H1 (cell line): ENCODE results near the gene ATG5. TPM values are rescaled to one million over a fixed set of nuclear protein-coding genes. Genes with fewer than 3 reads are reported as not detected.

ENCODE experiments used
- CTCF ChIA-PET: fragments of 300-600 bp; sonication (Branson Sonifier 250); formaldehyde crosslinking; loops from one replicate; lab custom pipeline; 2021; ENCODE audit not compliant: partially characterized antibody; lab: Charles Lee
- POLR2A ChIA-PET: fragments of 300-600 bp; sonication (Branson Sonifier 250); formaldehyde crosslinking; loops from one replicate; lab custom pipeline; 2021; ENCODE audit warnings: inconsistent platforms; ENCODE audit not compliant: partially characterized antibody; lab: Charles Lee
- DNase-seq, 2 experiments: peaks; one replicate each; pipeline versions ENCODE4 v3.0.0 to v3.0.0-alpha.2; 2010 to 2022; ENCODE audit warnings: low spot score in 2 of 2, low read depth in 1 of 2, mixed read lengths in 1 of 2
- FAIRE-seq: peaks from 2 replicates; lab custom pipeline; 2011; peaks lifted over from hg19 to GRCh38; lab: Jason Lieb, UNC
- H2AFZ ChIP-seq: 2 replicates; pipeline ENCODE4 v1.8.1; 2012; ENCODE audit warnings: low read length, inconsistent platforms
- H2AK5ac ChIP-seq: 2 replicates; pipeline ENCODE4 v1.6.1; 2013; ENCODE audit warnings: low read depth, low read length
- H2BK120ac ChIP-seq: replicated peaks from 2 replicates; pipeline ENCODE3; 2013; ENCODE audit warnings: low read depth, low read length, inconsistent platforms
- H2BK12ac ChIP-seq: 2 replicates; pipeline ENCODE4 v1.6.1; 2013; ENCODE audit warnings: low read depth, low read length
- H2BK15ac ChIP-seq: 2 replicates; pipeline ENCODE4 v1.6.1; 2013; ENCODE audit warnings: low read length
- H2BK20ac ChIP-seq: 2 replicates; pipeline ENCODE4 v1.6.1; 2013; ENCODE audit warnings: low read length
- H2BK5ac ChIP-seq: 2 replicates; pipeline ENCODE4 v1.6.1; 2013; ENCODE audit warnings: low read depth, low read length
- H3K14ac ChIP-seq: 2 replicates; pipeline ENCODE4 v1.6.1; 2013; ENCODE audit warnings: inconsistent platforms; ENCODE audit not compliant: insufficient read length
- H3K18ac ChIP-seq: 2 replicates; pipeline ENCODE4 v1.6.1; 2013; ENCODE audit warnings: low read length; ENCODE audit errors: extremely low read depth
- H3K23ac ChIP-seq: 2 replicates; pipeline ENCODE4 v1.6.1; 2013; ENCODE audit warnings: inconsistent platforms; ENCODE audit not compliant: insufficient read length
- H3K23me2 ChIP-seq: 2 replicates; pipeline ENCODE4 v1.6.1; 2013; ENCODE audit warnings: low read depth, low read length
- H3K27ac ChIP-seq: 2 replicates; pipeline ENCODE4 v1.6.1; 2011; ENCODE audit warnings: low read depth, low read length, inconsistent platforms
- H3K27me3 ChIP-seq, 4 experiments: replicated peaks in 1 of 4; 1 replicate in 1 of 4; 2 replicates in 3 of 4; pipeline versions ENCODE4 v1.6.1 to v1.8.1; 2011 to 2013; ENCODE audit warnings: low read length in 3 of 4, mild to moderate bottlenecking in 3 of 4, inconsistent platforms in 2 of 4, mixed read lengths in 2 of 4, moderate library complexity in 1 of 4; ENCODE audit not compliant: control insufficient read depth in 3 of 4, insufficient read depth in 3 of 4; ENCODE audit errors: extremely low read depth in 1 of 4
- H3K36me3 ChIP-seq, 4 experiments: 2 replicates each; pipeline versions ENCODE4 v1.6.1 to v1.8.1; 2011 to 2013; ENCODE audit warnings: mild to moderate bottlenecking in 4 of 4, low read length in 3 of 4, moderate library complexity in 2 of 4, control low read depth in 1 of 4, inconsistent platforms in 1 of 4; ENCODE audit not compliant: insufficient read depth in 4 of 4, control insufficient read depth in 2 of 4
- H3K4ac ChIP-seq: replicated peaks from 2 replicates; pipeline ENCODE3; 2013; ENCODE audit warnings: low read length, low read depth, mixed read lengths, inconsistent platforms; ENCODE audit not compliant: insufficient read length
- H3K4me1 ChIP-seq, 4 experiments: replicated peaks in 1 of 4; 1 replicate in 1 of 4; 2 replicates in 3 of 4; pipeline versions ENCODE4 v1.6.1 to v1.8.1; 2011 to 2013; ENCODE audit warnings: low read length in 3 of 4, inconsistent platforms in 2 of 4, mixed read lengths in 1 of 4; ENCODE audit not compliant: insufficient read depth in 4 of 4, control insufficient read depth in 3 of 4
- H3K4me2 ChIP-seq, 2 experiments: 2 replicates each; pipeline versions ENCODE4 v1.6.1 to v1.8.1; 2011 to 2013; ENCODE audit warnings: low read depth in 2 of 2, low read length in 2 of 2, control low read depth in 1 of 2, inconsistent platforms in 1 of 2, mild to moderate bottlenecking in 1 of 2; ENCODE audit not compliant: insufficient read depth in 1 of 2
- H3K4me3 ChIP-seq, 4 experiments: fragments of 200-600, 300-600 bp in 1 of 4; sonication (generic), shearing (Covaris generic), sonication (Bioruptor Twin) in 1 of 4; 2 replicates each; pipeline versions ENCODE4 v1.5.1 to v1.8.1; 2011 to 2016; ENCODE audit warnings: low read length in 4 of 4, low read depth in 3 of 4, control low read depth in 2 of 4, inconsistent platforms in 2 of 4, mild to moderate bottlenecking in 2 of 4, mixed read lengths in 1 of 4, moderate library complexity in 1 of 4; ENCODE audit not compliant: insufficient read depth in 2 of 4; ENCODE audit errors: extremely low read depth in 1 of 4
- H3K56ac ChIP-seq: replicated peaks from 2 replicates; pipeline ENCODE3; 2013; ENCODE audit warnings: low read depth, mild to moderate bottlenecking, mixed read lengths, low read length, inconsistent platforms; ENCODE audit not compliant: insufficient read length
- H3K79me1 ChIP-seq: 2 replicates; pipeline ENCODE4 v1.6.1; 2013; ENCODE audit warnings: low read depth, low read length, control low read depth
- H3K79me2 ChIP-seq, 2 experiments: 2 replicates each; pipeline versions ENCODE4 v1.6.1 to v1.8.1; 2012 to 2013; ENCODE audit warnings: low read length in 2 of 2, mild to moderate bottlenecking in 2 of 2, inconsistent platforms in 1 of 2; ENCODE audit not compliant: insufficient read depth in 2 of 2, control insufficient read depth in 1 of 2
- H3K9ac ChIP-seq, 4 experiments: replicated peaks in 1 of 4; 1 replicate in 1 of 4; 2 replicates in 3 of 4; pipeline versions ENCODE4 v1.6.1 to v1.8.1; 2011 to 2013; ENCODE audit warnings: low read depth in 3 of 4, low read length in 3 of 4, control low read depth in 2 of 4, mild to moderate bottlenecking in 2 of 4, moderate library complexity in 2 of 4, inconsistent platforms in 1 of 4; ENCODE audit errors: extremely low read depth in 1 of 4
- H3K9me3 ChIP-seq, 2 experiments: 2 replicates each; pipeline versions ENCODE4 v1.6.1 to v1.8.1; 2012 to 2013; ENCODE audit warnings: mild to moderate bottlenecking in 2 of 2, moderate library complexity in 2 of 2, control low read depth in 1 of 2, inconsistent platforms in 1 of 2, low read depth in 1 of 2, low read length in 1 of 2, mixed read lengths in 1 of 2; ENCODE audit not compliant: insufficient read depth in 2 of 2
- H4K20me1 ChIP-seq, 2 experiments: replicated peaks in 1 of 2; 2 replicates each; pipeline versions ENCODE3 to v1.8.1; 2011 to 2013; ENCODE audit warnings: inconsistent platforms in 2 of 2, low read length in 2 of 2, mild to moderate bottlenecking in 1 of 2; ENCODE audit not compliant: insufficient read depth in 2 of 2, control insufficient read depth in 1 of 2
- H4K5ac ChIP-seq: 2 replicates; pipeline ENCODE4 v1.6.1; 2013; ENCODE audit warnings: low read length, low read depth, mixed read lengths, inconsistent platforms; ENCODE audit not compliant: insufficient read length
- H4K8ac ChIP-seq: 2 replicates; pipeline ENCODE4 v1.8.0; 2013; ENCODE audit warnings: mild to moderate bottlenecking, moderate library complexity, low read length, inconsistent platforms; ENCODE audit not compliant: insufficient read depth; ENCODE audit errors: extremely low read depth
- H4K91ac ChIP-seq: replicated peaks from 2 replicates; pipeline ENCODE3; 2013; ENCODE audit warnings: low read length, mixed read lengths, inconsistent platforms; ENCODE audit not compliant: insufficient read length
- BRCA1 ChIP-seq: IDR thresholded peaks from 2 replicates; pipeline ENCODE4 v1.6.1; 2012; ENCODE audit warnings: low read depth, low read length, improper control_type of control experiment
- CBX8 ChIP-seq: fragments of 300-800, 300-1000 bp; sonication (generic); IDR thresholded peaks from 2 replicates; pipeline ENCODE4 v1.7.1; 2016; ENCODE audit warnings: low read depth, low read length, borderline replicate concordance
- CTCF ChIP-seq, 3 experiments: IDR thresholded peaks; 1 replicate in 2 of 3; 2 replicates in 1 of 3; pipeline versions ENCODE4 v1.5.1 to v1.6.1; 2011; ENCODE audit warnings: low read length in 3 of 3, mild to moderate bottlenecking in 3 of 3, inconsistent platforms in 2 of 3, low read depth in 1 of 3, moderate library complexity in 1 of 3; ENCODE audit not compliant: insufficient read depth in 1 of 3; ENCODE audit errors: control extremely low read depth in 1 of 3
- EGR1 ChIP-seq: IDR thresholded peaks from 2 replicates; pipeline ENCODE4 v1.6.1; 2011; ENCODE audit warnings: low read depth, low read length, borderline replicate concordance
- EZH2 ChIP-seq: fragments of 200-600 bp; sonication (generic); IDR thresholded peaks from 2 replicates; pipeline ENCODE4 v1.7.1; 2012; ENCODE audit warnings: low read depth, mild to moderate bottlenecking, moderate library complexity, low read length, inconsistent platforms; ENCODE audit not compliant: severe bottlenecking
- GTF2F1 ChIP-seq: IDR thresholded peaks from 2 replicates; pipeline ENCODE4 v1.6.1; 2012; ENCODE audit warnings: low read depth, low read length, improper control_type of control experiment, borderline replicate concordance
- JUND ChIP-seq: IDR thresholded peaks from 2 replicates; pipeline ENCODE4 v1.6.1; 2011; ENCODE audit warnings: mild to moderate bottlenecking, improper control_type of control experiment, low read length
- MAFK ChIP-seq: IDR thresholded peaks from 2 replicates; pipeline ENCODE4 v1.6.1; 2012; ENCODE audit warnings: low read depth, mild to moderate bottlenecking, improper control_type of control experiment, low read length
- POLR2A ChIP-seq, 2 experiments: IDR thresholded peaks; 1 replicate in 1 of 2; 2 replicates in 1 of 2; pipeline ENCODE4 v1.6.1; 2011; ENCODE audit warnings: low read depth in 2 of 2, low read length in 2 of 2, mild to moderate bottlenecking in 2 of 2; ENCODE audit errors: control extremely low read depth in 1 of 2
- WGBS, 2 experiments: shearing (Covaris generic) in 1 of 2; methylation state at CpG; one replicate each; pipeline versions ENCODE4 v1.1.6 to v1.1.7; 2013 to 2015; ENCODE audit warnings: low lambda C conversion rate in 2 of 2, mixed read lengths in 2 of 2, inconsistent platforms in 1 of 2, low coverage in 1 of 2, missing lambda C conversion rate in 1 of 2; ENCODE audit not compliant: insufficient replicate concordance in 2 of 2, insufficient coverage in 1 of 2, insufficient read length in 1 of 2; ENCODE audit errors: extremely low coverage in 1 of 2, missing lambda C conversion rate in 1 of 2; 5-methylcytosine and 5-hydroxymethylcytosine counted together
- polyA plus RNA-seq, 7 experiments: library from polyadenylated mRNA; depleted of rRNA in 3 of 7; stranded (reverse) in 5 of 7; unstranded in 2 of 7; fragments of >200 nt in 5 of 7; fragments of 200-250 nt in 2 of 7; gene quantifications; 1 replicate in 5 of 7; 2 replicates in 1 of 7; 4 replicates in 1 of 7; pipeline versions ENCODE4 v1.2.1 to v1.2.3, GENCODE V29; 2011 to 2013; ENCODE audit warnings: missing spikeins in 2 of 7, mixed read lengths in 2 of 7
- total RNA-seq: library from RNA; stranded (reverse); fragmentation: NEBNext Ultra II Directional; extraction: Animal tissue kit (Norgen Biotek cat#: 25700); gene quantifications from 2 replicates; pipeline ENCODE4 v1.2.1, GENCODE V29; 2021

Gene ATG5
- total and polyA plus RNA-seq, 2 of the 8 experiments (the other 6 are each of a cell fraction or from before 2014, with no cell fraction given), result 18.2 to 39.0 TPM

GRCh38 chr6:106360410-106360988, 34.9 kb upstream of the ATG5 start, which contains the start of gene CRYBG1:
Gene CRYBG1 (plus strand): TSS chr6:106360717. CDS start chr6:106360909, 192 bp downstream.
- no peak within 1 kb of the TSS for H2BK20ac ChIP-seq
- no peaks in the 10 kb centered on the region for H3K79me2 ChIP-seq
- H3K18ac ChIP-seq, result peak within 1 kb of the TSS; percentile 43; the same call in 1 of the 2 replicates
- 2% methylated on average over 53 of the region's 66 CpGs; no CpG with 5 or more reads in 1 of the 2 experiments for WGBS, 2 experiments
- no peaks in the 10 kb centered on the region for H3K36me3 ChIP-seq
- no peak within 1 kb of the TSS for H3K56ac ChIP-seq
- peaks cover 0 to 10% (median 7%) of the 10 kb centered on the region in 4 experiments; a peak in 5 of 7 replicates for H3K27me3 ChIP-seq
- DNase-seq (peak; percentile 77 to 99), FAIRE-seq (no peak)
- no peak within 1 kb of the TSS for H3K14ac ChIP-seq
- peaks cover 0 to 2% (median 0%) of the 10 kb centered on the region in 4 experiments; a peak in 1 of 7 replicates for H3K4me1 ChIP-seq
- POLR2A ChIA-PET, result interaction anchor here (1.0 to 1.6 kb wide), 4 partner anchors 8 to 619 kb away, joined by 3 to 5 read pairs (median 4); partner anchors contain the start of gene ATG5
- H3K79me1 ChIP-seq, result no peaks in the 10 kb centered on the region
- no peak within 1 kb of the TSS for H3K23ac ChIP-seq
- H2BK12ac ChIP-seq, result peak within 1 kb of the TSS; percentile 55; the same call in 1 of the 2 replicates
- H2BK15ac ChIP-seq, result 0 out of 2 replicates have a peak within 1 kb of the TSS, but pooled peaks have one; percentile 40
- H3K4ac ChIP-seq, result no peak within 1 kb of the TSS
- H4K8ac ChIP-seq, result no peak within 1 kb of the TSS; the same call in 1 of the 2 replicates
- peak within 1 kb of the TSS; percentile 55 to 81 (median 72) for H3K4me3 ChIP-seq
- no peaks in the 10 kb centered on the region for H3K9me3 ChIP-seq
- H2BK120ac ChIP-seq, result no peak within 1 kb of the TSS
- H4K91ac ChIP-seq, result no peak within 1 kb of the TSS
- no peak within 1 kb of the TSS; the same call in 1 of the 2 replicates for H2BK5ac ChIP-seq
- no peaks in the 10 kb centered on the region for H4K20me1 ChIP-seq
- H2AFZ ChIP-seq, result peak within 1 kb of the TSS; percentile 80
- peak within 1 kb of the TSS; percentile 52 to 58 (median 56); a peak in 6 of 7 replicates for H3K9ac ChIP-seq
- no peak within 1 kb of the TSS for H4K5ac ChIP-seq
- H3K27ac ChIP-seq, result no peak within 1 kb of the TSS
- CTCF ChIA-PET, result interaction anchor here (0.6 to 2.9 kb wide), 38 partner anchors 10 to 878 kb away, joined by 3 to 24 read pairs (median 4); no protein-coding TSS in a partner anchor
- no peak within 1 kb of the TSS for H2AK5ac ChIP-seq
- peaks cover 8% of the 10 kb centered on the region; the same call in 1 of the 2 replicates for H3K23me2 ChIP-seq
- peak within 1 kb of the TSS; percentile 76 to 83 for H3K4me2 ChIP-seq
- TF ChIP-seq CTCF (IDR thresholded peaks at IDR 0.05; ENCODE audit: control extremely low read depth in 1 of 3, insufficient read depth in 1 of 3, low read depth in 1 of 3, low read length in 3 of 3) (peak; percentile 71 to 98 (median 94)), GTF2F1 (peak; percentile 82; the same call in 1 of the 2 replicates), MAFK (no peak), CBX8 (no peak), JUND (peak; percentile 25; the same call in 1 of the 2 replicates), EGR1 (peak; percentile 71; the same call in 1 of the 2 replicates), POLR2A (IDR thresholded peaks at IDR 0.05; ENCODE audit: control extremely low read depth in 1 of 2, low read depth in 2 of 2, low read length in 2 of 2) (peak in 1 of 2 experiments; percentile 33; a peak in 2 of 3 replicates), BRCA1 (no peak), EZH2 (no peak)
